Muscle of arm (tissue), 12 donors: ENCODE measurements around the gene EPB41L2. TPM values are rescaled to one million over a fixed set of nuclear protein-coding genes. Genes with fewer than 3 reads are reported as not detected.

Source experiments
- DNase-seq: peaks from one replicate; pipeline ENCODE4 v3.0.0-alpha.2; 2013
- polyA plus RNA-seq, 12 donors: library from polyadenylated mRNA; unstranded; fragments of 120-200 nt; gene quantifications; one replicate each; pipeline ENCODE4 v1.2.1, GENCODE V29; 2013; ENCODE audit not compliant: insufficient read length in 12 of 12

EPB41L2 gene
- polyA plus RNA-seq, 12 donors = 165 to 362 (median 233) TPM; not detected in 1

DNA sequence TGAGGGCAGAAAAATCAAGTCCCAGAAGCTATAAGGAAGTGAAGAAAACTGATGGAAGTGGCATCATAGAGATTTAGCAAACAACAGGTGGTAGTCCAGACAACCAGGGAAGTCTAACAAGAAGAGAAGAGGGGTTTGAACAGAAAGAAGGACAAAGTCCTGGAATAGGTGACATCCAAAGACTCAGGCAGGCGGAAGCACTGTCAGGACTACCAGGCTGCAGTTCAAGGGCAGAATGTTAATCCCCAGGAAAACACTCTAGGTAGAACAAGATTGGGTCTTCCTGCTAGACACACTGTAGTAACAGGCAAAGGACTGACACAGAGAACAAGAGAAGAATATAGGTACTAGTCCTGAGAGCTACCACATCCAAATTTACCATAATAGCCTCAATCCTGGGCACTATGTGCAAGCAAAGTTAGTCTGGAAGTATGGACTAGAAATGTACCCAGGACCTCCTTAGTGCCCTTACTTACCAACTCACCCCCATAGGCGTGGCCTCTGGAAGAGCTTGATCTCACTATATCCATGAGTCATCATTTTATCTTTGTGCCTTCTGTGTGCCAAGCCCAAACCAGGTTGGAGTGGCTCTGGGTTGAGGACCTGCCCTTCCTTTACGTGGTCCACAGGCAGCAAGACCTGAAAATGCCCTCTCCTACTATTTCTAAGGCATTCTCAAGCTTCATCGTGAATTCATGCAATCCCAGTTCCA is 2.2 kb upstream of the EPB41L2 start:
- DNase-seq = no peak

DNA sequence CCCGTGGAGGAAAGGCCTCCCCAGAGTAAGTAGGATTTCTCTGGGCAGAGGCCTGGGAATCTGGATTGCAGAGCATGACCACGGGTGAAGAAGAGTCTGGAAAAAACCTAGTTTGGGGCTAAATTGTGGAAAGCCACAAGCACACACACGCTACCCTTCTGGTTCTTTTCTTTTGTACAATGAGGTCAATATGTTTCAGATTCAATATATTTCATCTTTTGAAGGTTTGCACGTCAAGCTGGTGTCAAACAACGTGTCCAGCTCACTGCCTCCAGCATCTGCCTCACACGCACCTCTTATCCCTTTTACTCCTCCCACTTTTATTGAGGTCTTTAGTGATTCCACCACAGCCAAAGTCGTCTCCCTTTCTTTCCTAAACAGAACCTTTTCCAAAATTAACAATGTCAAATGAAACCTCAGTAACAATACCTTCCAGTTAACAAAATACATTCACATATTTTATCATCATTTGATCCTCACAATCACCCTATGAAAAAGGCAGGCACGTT is 773 bp upstream of the EPB41L2 start:
- no peak for DNase-seq

DNA sequence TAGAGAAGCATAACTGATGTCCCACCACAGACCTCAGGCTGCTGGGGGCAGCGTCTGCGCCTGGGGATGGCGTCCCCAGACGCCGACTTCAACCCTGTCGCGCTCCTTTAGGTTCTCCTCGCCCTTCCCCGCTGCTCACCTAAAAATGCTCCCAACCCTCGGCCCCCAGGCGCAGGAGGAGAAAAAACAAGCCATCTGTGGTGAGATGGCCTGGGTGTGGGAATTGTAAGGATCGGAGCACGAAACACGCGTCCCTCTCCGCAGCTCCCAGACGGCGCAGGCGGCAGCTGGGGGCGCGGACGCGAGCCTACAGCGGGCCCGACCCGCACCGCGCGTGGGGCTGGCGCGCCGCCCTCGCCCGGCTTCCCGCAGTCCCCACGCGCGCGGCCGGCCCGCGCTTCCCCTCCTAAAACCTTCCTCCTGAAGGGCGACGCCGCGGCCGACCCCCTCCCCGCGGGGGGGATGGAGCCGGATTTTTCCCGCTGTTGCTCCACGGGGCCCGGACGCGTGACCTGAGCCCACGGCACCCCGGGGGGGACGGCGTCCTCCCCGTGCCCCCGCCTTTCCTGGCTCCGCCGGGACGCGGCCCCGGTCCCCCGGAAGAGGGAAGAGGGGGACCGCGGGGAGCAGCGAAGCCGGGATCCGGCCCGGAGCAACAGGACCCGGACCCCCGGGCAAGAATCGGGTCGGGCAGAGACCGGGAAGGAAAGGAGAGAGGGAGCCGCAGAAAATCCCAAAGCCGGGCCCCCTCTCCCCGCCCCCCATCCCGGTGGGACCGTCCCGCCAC is 611 bp downstream of the EPB41L2 start:
- no peak for DNase-seq

DNA sequence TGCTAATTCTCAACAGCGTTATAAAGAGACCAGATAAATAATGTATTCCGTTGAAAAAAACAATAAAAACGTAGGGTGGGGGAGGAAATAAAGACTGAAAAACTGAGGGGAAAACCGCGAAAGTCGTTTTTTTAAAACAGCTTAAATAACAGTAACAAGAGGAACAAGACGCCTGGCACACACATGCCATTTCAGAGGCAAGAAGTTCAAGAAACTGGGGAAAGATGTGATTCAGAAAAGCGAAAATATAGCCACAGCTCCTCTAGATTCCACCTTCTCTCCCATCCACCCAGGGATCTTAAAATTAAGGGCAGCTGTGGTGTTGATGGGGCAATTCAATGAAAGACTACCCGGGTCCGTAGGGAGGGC is 1.3 kb downstream of the EPB41L2 start:
- DNase-seq = no peak

DNA sequence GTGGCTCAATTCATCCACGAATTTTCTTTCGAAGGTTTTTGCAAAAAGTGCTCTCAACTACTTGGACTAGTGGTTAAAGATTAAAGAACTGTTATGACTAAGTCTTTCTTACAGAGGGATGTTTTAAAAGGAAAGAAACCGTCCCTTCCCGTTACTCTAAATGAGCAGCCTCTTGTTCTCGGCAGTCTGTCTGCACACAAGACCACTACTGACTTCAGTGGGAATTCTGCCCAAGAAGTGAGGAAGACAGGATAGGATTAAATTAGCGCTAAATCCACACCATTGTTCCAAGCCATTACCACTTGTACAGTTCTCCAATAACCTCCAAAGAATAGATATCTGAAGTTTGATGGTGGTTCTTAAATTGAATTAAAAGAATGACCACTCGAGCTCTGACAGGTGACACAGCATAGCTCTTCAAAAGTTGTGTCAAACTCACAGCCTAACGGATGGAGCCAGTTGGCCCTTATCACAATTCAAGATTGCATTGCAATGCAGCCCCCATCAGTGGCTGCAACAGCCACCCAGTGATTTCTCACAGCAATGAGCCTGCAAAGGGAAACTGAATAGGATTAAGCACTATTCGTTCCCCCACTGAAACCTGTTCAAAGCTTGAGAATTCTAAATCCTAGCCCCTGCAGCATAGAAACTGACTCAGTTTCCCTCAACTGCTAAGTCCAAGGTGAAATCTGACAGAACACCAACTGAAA is 1.8 kb downstream of the EPB41L2 start:
- no peak for DNase-seq

DNA sequence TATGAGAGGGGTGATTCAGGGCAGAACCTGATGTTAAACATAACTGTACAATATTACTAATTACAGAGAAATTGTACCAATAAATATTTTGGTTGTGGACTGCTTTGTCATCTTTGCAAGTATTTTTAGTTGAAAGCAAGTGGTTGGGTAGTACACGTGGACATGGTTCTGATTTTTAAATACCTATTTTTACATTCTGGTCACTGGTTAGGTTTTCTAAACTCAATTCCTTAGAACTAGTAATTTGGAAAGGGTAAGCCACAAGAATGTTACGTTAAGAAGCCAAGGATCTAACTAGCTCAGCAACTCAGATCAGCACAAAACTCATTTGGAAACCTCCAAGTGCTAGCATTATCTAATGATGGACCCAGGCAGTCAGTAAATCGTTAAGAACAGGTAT is 2.7 kb downstream of the EPB41L2 start:
- no peak for DNase-seq

DNA sequence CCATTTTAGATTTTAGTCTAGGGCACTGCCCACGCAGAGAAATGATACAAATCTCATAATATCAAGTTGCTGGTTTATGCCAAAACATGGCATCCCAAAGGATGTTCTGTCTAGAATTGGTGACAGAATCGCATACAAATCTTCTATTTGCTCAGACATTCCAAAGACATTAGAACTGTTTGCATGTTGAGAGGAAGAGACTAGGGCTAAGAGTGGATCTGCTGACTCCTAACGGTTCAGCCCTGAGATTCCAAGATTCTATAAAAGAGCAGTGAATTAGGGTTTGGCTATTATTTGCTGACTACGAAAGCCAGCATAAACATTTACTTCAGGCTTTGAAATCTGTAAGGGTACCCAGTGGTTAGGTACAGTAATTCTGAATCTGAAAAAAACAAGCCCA is 3.6 kb downstream of the EPB41L2 start:
- DNase-seq = no peak

DNA sequence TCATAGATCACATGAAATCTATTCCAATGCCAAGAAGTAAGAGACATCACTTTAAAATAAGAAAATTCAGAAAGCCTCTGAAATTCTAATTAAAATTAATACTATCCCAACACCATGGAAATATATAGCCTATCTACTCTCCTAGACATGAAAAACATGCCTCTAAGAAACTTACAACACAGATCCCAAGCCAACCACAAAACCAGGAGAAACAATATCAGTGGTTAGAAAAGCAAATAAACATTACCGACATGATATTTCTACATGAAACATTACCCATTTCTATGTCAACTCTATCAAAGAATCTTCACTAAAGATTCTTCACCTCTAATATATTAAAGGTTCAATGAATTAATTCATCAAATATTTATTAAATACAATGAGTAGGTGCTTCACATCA is 4.8 kb downstream of the EPB41L2 start:
- DNase-seq = no peak

DNA sequence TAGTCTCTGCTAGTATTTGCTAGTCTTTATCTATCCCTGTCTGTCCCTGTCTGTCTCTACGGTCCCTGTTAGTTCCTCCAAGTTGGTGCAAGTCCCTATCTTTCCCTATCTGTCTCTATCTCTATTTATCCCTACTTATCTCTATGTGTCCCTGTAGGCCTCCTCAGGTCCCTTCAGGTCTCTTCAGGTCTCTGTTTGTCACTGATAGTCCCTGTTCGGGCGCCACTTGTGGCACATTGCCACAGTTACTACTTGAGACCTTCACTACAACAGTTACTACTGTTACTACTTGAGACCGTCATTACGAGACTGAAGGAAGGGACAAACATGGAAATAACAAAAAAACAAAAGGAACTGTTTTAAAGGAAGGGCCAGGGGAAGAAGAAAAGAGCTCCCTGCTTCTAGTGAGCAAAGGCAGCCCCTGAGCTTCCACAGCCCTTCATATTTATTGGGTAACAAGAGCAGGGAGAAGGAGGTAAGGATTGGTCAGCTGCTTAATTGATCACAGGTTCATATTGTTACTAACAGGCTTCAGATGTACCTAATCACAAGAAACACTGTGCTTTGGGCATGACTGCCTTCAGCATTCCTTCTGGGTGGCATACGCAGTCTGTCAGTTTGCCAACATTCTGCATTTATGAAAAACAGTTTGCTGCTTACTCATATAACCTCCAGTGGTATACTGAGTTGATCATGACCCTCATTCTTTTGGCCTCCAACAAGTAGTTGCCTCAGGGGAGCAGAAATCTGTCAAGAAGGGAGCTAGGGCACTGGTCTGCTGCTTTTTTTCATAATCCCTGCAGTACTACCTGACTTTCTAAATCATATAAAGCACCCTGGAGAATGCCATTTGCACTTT is 8.4 kb downstream of the EPB41L2 start:
- DNase-seq = no peak

DNA sequence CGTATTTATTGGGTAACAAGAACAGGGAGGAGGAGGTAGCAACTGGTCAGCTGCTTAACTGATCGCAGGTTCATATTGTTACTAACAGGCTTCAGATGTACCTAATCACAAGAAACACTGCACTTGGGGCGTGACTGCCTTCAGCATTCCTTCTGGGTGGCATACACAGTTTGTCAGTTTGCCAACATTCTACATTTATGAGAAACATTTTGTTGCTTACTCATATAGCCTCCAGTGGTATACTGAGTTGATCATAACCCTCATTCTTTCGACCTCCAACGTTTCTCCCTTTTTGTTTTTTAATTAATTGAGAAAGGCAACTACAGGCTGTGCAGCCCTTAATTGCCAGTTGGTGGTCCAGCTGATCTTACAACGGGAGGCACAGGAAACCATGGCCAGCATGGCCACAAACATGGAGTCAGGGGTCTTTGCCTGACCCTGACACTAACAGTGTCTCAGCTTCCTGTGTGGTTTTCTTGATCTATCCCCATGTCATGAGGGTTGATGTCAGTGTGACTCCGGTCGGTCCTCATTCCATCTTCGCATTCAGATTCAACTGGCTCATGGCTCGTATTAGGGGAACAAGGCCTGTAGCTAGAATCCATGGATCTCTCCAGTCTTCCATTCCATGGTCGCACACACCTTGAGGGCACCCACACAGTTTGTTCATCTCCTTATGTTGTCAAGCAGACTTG is 9.4 kb downstream of the EPB41L2 start:
- no peak for DNase-seq

DNA sequence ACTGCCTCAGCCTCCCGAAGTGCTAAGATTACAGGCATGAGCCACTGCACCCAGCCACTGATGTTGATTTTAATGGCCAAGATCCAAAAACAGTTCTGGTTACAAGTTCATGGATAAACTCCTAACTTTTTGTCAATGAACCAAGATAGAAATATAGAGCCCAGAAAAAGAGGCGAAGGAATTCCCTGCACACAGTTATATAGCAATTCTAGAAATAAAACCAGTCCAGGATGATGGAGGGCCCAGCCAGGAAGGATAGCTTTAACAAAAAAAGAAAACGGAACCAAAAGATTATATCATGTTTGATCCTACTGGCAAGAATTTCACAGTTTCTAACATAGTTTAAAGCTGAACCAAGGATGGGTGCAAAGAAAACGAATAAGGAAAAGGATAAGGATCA is 10.9 kb downstream of the EPB41L2 start:
- DNase-seq = no peak

DNA sequence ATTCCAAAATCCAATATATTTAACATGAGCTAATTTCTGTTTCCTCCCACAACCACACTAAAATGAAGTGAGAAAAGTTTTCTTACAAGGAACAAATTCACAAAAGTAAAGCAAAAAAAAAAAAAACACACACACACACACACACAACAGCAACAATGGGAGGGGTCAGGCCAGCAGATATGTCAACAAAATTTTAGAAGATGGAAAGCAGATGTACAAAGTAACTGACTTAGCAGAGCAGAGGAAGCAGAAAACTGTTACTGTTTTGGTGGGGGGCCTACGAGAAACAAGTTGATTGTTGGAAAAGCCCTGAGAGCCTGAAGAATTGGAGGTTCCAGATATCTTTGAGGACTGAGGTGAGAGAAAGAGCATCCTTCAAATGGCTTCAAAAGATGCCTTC is 11.7 kb downstream of the EPB41L2 start:
- DNase-seq = no peak

DNA sequence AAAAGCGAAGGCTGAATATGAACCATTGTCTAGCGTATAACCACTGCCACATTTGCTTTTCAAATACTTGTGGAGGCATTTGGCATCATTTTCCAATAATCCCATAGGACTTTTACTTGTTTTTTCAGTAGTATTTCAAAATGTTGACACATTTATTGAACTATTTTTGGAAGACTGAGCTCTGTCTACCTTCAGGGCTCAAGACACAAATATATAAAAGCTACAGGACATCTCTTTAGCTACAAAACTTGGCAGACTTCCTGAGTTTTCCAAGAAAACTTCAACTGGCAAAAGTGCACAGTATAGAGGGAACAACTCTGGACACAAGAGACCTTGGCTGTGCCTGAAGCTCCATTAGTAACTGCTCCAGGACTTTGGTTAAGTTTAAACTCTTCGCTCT is 13.4 kb downstream of the EPB41L2 start:
- DNase-seq = no peak

DNA sequence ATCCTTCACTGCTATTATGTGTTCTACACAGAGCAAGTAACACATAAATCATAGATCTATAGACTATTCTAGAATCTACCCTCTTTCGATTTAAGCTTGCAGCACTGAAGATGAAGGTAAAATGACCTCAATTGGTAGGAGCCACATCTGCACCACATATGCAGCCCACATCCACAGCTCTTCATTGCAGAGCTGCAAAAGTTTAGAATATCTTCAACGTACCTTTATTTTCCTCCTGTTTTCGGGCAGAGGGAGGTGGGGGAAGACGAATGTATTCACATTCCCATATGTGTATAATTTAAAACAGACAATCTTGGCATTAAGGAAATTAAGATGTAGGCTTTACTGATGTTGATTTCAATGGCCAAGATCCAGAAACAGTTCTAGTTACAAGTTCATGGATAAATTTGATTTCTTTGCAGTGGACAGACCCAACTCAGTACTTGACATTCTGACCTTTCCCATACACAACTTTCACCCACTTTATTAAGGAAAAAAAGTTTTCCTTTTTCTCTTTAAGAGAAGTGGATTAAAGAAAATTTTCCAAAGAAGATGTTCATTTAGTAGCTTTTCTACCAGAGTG is 14.0 kb downstream of the EPB41L2 start:
- DNase-seq = no peak

DNA sequence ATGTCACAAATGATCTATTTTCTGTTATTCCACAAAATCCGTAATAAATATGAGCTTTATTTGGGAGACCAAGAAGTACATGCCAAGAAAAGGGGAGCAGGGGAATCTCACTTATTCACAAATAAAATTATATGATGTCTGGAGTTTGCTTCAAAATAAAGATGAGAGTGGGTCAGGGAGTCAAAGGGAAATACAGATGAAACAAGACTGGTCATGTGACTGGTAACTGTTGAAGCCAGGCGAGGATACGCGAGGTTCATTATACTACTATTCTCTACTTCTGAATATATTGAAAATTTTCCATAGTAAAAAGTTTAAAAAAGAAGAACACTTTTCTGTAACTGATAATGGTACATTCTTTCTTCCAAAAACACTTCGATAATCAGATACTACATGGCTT is 14.6 kb downstream of the EPB41L2 start:
- no peak for DNase-seq

DNA sequence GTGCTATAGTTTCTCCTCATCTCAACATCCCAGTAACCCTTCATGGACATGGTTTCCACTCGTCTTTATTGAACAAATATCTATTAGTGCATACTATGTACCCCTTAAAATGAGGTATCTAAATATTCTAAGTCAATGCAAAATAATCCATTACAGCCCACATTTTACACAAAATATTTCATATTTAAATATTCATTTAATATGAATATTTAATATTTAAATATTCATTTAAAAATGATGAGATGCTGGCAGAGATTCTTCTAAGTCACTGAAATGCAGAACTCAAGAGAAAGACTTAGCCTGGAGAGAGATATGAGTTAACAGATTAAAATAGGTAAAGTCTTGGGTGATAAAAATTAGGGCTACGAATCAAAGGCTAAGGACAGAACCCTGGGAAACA is 17.9 kb downstream of the EPB41L2 start:
- DNase-seq = no peak

DNA sequence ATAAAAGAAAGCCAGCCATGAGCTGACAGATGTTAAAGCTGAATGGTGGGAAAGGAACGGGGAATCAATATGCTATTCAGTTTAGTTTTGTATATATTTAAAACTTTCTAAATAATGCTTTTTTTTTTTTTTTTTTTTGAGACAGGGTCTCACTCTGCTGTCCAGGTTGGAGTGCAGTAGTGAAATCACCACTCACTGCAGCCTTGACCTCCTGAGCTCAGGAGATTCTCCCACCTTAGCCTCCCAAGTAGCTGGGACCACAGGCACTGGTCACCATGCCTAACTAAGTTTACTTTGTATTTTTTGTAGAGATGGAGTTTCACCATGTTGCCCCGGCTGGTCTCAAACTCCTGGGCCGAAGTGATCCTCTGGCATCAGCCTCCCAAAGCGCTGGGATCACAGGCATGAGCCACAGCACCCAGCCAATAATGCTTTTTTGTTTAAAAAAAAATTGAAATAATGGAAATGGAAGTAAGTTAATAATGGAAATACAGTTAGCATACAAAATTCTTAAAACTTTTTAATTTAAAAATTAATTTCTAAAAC is 19.1 kb downstream of the EPB41L2 start:
- DNase-seq = no peak

DNA sequence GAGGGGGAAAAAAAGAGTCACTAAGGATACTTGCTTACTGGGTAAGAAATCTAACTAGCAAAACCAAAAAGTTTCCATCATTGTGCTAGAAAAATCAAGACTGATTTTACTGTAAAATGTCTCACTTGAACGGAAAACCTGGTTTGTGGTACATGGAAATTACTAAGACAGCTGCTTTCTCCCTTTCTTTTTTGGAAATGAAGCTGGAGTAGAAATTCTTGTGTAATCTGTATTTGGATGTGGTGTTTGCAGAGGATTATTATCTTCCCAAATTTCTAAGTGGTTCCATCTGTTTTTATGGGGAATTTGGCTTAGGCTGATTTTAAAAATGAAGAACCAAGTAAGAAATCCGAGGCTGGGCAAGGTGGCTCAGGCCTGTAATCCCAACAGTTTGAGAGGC is 20.4 kb downstream of the EPB41L2 start:
- DNase-seq = peak; percentile 76

DNA sequence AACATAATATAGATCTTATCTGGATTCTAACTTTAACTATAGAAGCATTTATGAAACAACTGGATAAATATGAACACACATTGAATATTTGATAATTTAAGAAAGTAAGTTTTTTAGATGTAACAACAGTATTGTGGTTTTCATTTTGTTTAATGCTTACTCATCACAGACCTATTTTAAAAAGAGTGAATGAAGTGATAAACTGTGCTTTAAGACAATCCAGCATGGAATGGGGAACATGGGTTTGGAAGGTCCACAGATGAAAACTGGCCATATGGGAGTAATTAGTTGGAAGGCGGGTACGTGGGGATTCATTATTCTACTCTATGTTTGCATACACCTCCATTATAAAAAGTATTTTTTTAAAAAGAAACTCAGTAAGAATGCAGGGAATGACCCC is 21.2 kb downstream of the EPB41L2 start:
- no peak for DNase-seq

DNA sequence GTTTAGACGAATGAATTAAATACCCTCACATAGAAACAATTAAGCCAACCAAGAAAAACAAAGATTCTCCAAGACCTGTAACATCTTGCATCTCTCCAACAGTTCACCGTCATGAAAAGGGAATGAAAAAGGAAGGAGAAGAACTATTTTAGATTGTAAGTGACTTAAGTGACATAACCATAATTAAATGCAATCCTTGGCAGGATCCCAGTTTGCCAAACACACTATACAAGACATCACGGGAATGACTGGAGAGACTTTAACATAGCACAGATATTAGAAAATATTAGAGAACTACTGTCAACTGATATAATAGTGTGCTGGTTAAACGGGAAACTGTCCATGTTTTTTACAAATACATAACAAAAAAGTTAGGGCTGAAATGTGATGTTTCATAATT is 22.2 kb downstream of the EPB41L2 start:
- DNase-seq = no peak

DNA sequence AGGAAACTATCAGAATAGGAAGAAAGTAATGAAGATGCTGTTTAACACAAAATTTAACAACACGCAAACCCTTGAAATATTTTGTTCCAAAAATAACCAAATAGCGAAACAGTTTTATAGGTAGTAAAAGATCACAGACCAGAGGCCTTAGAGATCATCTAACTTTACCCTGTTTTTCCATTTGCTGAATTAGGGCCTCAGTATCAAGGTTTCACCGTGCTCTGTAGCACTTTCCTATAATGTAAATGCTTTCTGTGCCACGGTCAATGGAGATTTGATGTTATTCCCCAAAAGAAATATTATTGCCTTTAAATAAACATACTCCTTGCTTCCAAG is 23.7 kb downstream of the EPB41L2 start:
- no peak for DNase-seq
